Mesenchymal stem cell (in vitro differentiated cells and primary cell): ENCODE data around the gene FAM76A. TPM values are rescaled to one million over a fixed set of nuclear protein-coding genes. Genes with fewer than 3 reads are reported as not detected.
A peak's percentile ranks its signal among the peaks of the same experiment; 100 is the strongest.
"Not testable (repeated sequence)": the region's sequence is repeated elsewhere in the genome, so short reads cannot be mapped to it uniquely, and the experiment has no call there.

ENCODE experiments used
- DNase-seq: peaks from one replicate; pipeline ENCODE4 v3.0.0-alpha.2; 2013
- H2AFZ ChIP-seq: one replicate; pipeline ENCODE4 v1.6.1; 2013; ENCODE audit warnings: low read depth, mild to moderate bottlenecking, control low read depth, inconsistent platforms, low read length, moderate library complexity
- H2AK5ac ChIP-seq: 2 replicates; pipeline ENCODE4 v1.6.1; 2013; ENCODE audit warnings: low read length, moderate library complexity, mild to moderate bottlenecking, inconsistent platforms; ENCODE audit not compliant: severe bottlenecking
- H2BK120ac ChIP-seq: one replicate; pipeline ENCODE4 v1.6.1; 2013; ENCODE audit warnings: low read depth, mild to moderate bottlenecking, inconsistent platforms, low read length, moderate library complexity
- H2BK12ac ChIP-seq, 2 experiments: one replicate each; pipeline ENCODE4 v1.6.1; 2013; ENCODE audit warnings: inconsistent platforms in 2 of 2, low read length in 2 of 2, mild to moderate bottlenecking in 2 of 2, moderate library complexity in 2 of 2, control low read depth in 1 of 2
- H2BK15ac ChIP-seq: one replicate; pipeline ENCODE4 v1.6.1; 2013; ENCODE audit warnings: mild to moderate bottlenecking, low read depth, inconsistent platforms; ENCODE audit not compliant: poor library complexity, severe bottlenecking
- H2BK5ac ChIP-seq: 2 replicates; pipeline ENCODE4 v1.6.1; 2013; ENCODE audit warnings: low read depth, mild to moderate bottlenecking, low read length, control low read depth, inconsistent platforms; ENCODE audit not compliant: poor library complexity, severe bottlenecking
- H3K14ac ChIP-seq, 2 experiments: one replicate each; pipeline ENCODE4 v1.6.1; 2013; ENCODE audit warnings: inconsistent platforms in 2 of 2, low read length in 2 of 2, control low read depth in 1 of 2, mild to moderate bottlenecking in 1 of 2, moderate library complexity in 1 of 2
- H3K18ac ChIP-seq, 2 experiments: one replicate each; pipeline ENCODE4 v1.6.1; 2013; ENCODE audit warnings: inconsistent platforms in 2 of 2, low read length in 2 of 2, control low read depth in 1 of 2, low read depth in 1 of 2, mild to moderate bottlenecking in 1 of 2
- H3K23ac ChIP-seq, 2 experiments: one replicate each; pipeline ENCODE4 v1.6.1; 2013; ENCODE audit warnings: inconsistent platforms in 2 of 2, low read length in 2 of 2, mild to moderate bottlenecking in 2 of 2, moderate library complexity in 2 of 2, control low read depth in 1 of 2
- H3K27ac ChIP-seq: 2 replicates; pipeline ENCODE4 v1.5.1; 2013; ENCODE audit warnings: mild to moderate bottlenecking, moderate library complexity, low read length, control low read depth, inconsistent platforms; ENCODE audit not compliant: poor library complexity, severe bottlenecking
- H3K27me3 ChIP-seq, 2 experiments: 2 replicates each; pipeline versions ENCODE4 v1.6.1 to v1.7.0; 2013; ENCODE audit warnings: low read length in 2 of 2, mild to moderate bottlenecking in 2 of 2, moderate library complexity in 2 of 2, control low read depth in 1 of 2, inconsistent platforms in 1 of 2; ENCODE audit not compliant: control insufficient read depth in 1 of 2, insufficient read depth in 1 of 2
- H3K36me3 ChIP-seq, 2 experiments: 2 replicates each; pipeline versions ENCODE4 v1.6.1 to v1.7.0; 2013; ENCODE audit warnings: low read length in 2 of 2, control low read depth in 1 of 2, inconsistent platforms in 1 of 2, low read depth in 1 of 2, mild to moderate bottlenecking in 1 of 2; ENCODE audit not compliant: insufficient read depth in 2 of 2, control insufficient read depth in 1 of 2
- H3K4ac ChIP-seq, 2 experiments: one replicate each; pipeline ENCODE4 v1.6.1; 2013; ENCODE audit warnings: inconsistent platforms in 2 of 2, low read length in 2 of 2, mild to moderate bottlenecking in 2 of 2, moderate library complexity in 2 of 2, control low read depth in 1 of 2, low read depth in 1 of 2
- H3K4me1 ChIP-seq: 2 replicates; pipeline ENCODE4 v1.6.1; 2013; ENCODE audit warnings: low read depth, low read length, control low read depth; ENCODE audit not compliant: control insufficient read depth, insufficient read depth
- H3K4me2 ChIP-seq: 2 replicates; pipeline ENCODE4 v1.6.1; 2013; ENCODE audit warnings: low read length, mild to moderate bottlenecking, inconsistent platforms; ENCODE audit not compliant: poor library complexity, severe bottlenecking
- H3K4me3 ChIP-seq, 2 experiments: 2 replicates each; pipeline versions ENCODE4 v1.5.1 to v1.7.0; 2013; ENCODE audit warnings: low read length in 2 of 2, mild to moderate bottlenecking in 2 of 2, control low read depth in 1 of 2, low read depth in 1 of 2; ENCODE audit not compliant: insufficient read depth in 1 of 2
- H3K79me1 ChIP-seq: replicated peaks from 2 replicates; pipeline ENCODE4 v1.6.1; 2013; ENCODE audit warnings: mild to moderate bottlenecking, control low read depth, low read length, inconsistent platforms; ENCODE audit not compliant: poor library complexity, severe bottlenecking
- H3K9ac ChIP-seq: 2 replicates; pipeline ENCODE4 v1.7.0; 2013; ENCODE audit warnings: mild to moderate bottlenecking, low read length, moderate library complexity
- H3K9me3 ChIP-seq: 2 replicates; pipeline ENCODE4 v1.7.0; 2013; ENCODE audit warnings: mild to moderate bottlenecking, low read length; ENCODE audit not compliant: control insufficient read depth
- H4K8ac ChIP-seq: one replicate; pipeline ENCODE4 v1.6.1; 2013; ENCODE audit warnings: inconsistent platforms, mild to moderate bottlenecking, low read length, moderate library complexity
- H4K91ac ChIP-seq: one replicate; pipeline ENCODE4 v1.6.1; 2013; ENCODE audit warnings: mild to moderate bottlenecking, low read length, inconsistent platforms
- WGBS: methylation state at CpG from one replicate; pipeline ENCODE4 v1.1.7; 2013; ENCODE audit warnings: mixed read lengths; 5-methylcytosine and 5-hydroxymethylcytosine counted together
- polyA plus RNA-seq, 2 experiments: library from polyadenylated mRNA; stranded (reverse); fragments of 200-250 nt; gene quantifications; one replicate each; pipeline ENCODE4 v1.2.3, GENCODE V29; 2013

Gene FAM76A
- 10.4 TPM for polyA plus RNA-seq (2013, experiment 1 of 2)
- 10.1 TPM for polyA plus RNA-seq (2013, experiment 2 of 2)

DNA sequence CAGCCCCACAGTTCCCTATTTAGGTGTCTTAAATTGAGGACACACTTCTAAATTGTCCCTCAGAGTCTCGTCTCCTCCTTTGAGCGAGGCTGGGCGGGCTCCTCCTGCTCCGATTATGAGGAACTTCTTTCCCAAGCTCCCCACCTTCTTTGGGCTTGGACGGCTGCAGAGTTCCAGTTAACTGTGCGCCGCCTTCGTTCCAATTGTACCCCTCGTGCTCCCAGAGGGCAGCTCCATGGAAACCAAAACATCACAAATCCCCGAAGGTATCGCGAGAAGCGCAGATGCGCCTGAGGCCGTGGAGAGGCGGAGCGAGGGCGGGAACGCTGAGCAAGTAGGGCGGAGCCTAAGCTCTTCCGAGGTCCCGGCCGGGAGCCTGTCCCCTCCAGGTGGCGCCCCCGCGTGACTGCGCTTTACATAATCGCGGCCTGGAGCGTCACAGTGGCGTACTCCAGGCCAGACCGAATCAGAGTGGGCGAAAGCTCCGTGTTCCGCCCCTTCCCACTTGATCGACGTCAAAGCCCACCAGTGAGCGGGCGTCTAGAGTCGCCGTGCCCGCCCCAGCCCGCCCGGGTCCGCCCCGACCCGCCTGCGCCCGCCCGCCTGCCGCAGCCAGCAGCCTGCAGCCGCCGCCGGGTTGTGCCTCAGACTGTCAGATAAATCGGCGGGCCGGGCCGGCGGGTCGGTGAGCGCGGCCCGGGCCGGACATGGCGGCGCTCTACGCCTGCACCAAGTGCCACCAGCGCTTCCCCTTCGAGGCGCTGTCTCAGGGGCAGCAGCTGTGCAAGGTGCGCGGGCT lies at the start of gene FAM76A:
TSS of gene FAM76A (plus strand) at position 588 of the 799 bp plus-strand sequence. CDS start at position 708, 120 bp downstream.
- H2AFZ ChIP-seq, result peak within 1 kb of the TSS; percentile 98
- peak within 1 kb of the TSS; percentile 83 for H4K8ac ChIP-seq
- H3K27ac ChIP-seq, result peak within 1 kb of the TSS; percentile 21
- no peaks in the 10 kb centered on the region for H3K27me3 ChIP-seq
- no peak within 1 kb of the TSS for H2BK12ac ChIP-seq
- WGBS, result 8% methylated on average over 48 of the region's 72 CpGs
- peak within 1 kb of the TSS; percentile 90 for H3K4me2 ChIP-seq
- peak within 1 kb of the TSS; percentile 96 to 97 for H3K4me3 ChIP-seq
- H2AK5ac ChIP-seq, result peak within 1 kb of the TSS; percentile 68
- peak within 1 kb of the TSS; percentile 98 for H2BK15ac ChIP-seq
- H2BK5ac ChIP-seq, result peak within 1 kb of the TSS; percentile 10
- H2BK120ac ChIP-seq, result peak within 1 kb of the TSS; percentile 34
- no peaks in the 10 kb centered on the region for H3K9me3 ChIP-seq
- H3K4me1 ChIP-seq, result peaks cover 4% of the 10 kb centered on the region
- H3K18ac ChIP-seq, result peak within 1 kb of the TSS; percentile 75 to 88
- peak within 1 kb of the TSS in 1 of 2 experiments; percentile 69 for H3K23ac ChIP-seq
- DNase-seq, result peak; percentile 99
- peaks cover 4 to 25% of the 10 kb centered on the region in 2 experiments for H3K36me3 ChIP-seq
- peak within 1 kb of the TSS; percentile 50 for H4K91ac ChIP-seq
- peak within 1 kb of the TSS; percentile 99 for H3K9ac ChIP-seq
- peak within 1 kb of the TSS in 1 of 2 experiments; percentile 93 for H3K14ac ChIP-seq
- peaks cover 8% of the 10 kb centered on the region for H3K79me1 ChIP-seq
- peak within 1 kb of the TSS; percentile 21 to 58 for H3K4ac ChIP-seq

DNA sequence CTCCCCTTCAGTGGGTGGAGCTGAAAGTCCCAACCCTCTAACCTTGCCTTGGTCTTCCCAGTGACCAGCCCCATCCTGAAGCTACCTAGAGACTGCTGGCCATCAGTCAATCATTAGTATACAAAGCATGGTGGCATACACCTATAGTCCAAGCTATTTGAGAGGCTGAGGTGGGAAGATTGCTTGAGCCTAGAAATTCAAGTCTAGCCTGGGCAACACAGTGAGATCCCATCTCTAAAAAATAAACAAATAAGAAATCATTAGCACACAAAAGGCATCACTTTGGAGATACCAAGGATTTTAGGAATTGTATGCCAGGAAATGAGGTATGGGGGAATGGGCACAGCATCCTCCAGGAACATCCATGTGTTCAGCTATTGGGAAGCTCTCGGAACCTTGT lies 49.4 kb upstream of the FAM76A start:
- WGBS, result no CpG with 5 or more reads among the region's 1 CpG
- H3K79me1 ChIP-seq, result no peaks in the 10 kb centered on the region
- no peak overlapping the region for H4K8ac ChIP-seq
- H3K36me3 ChIP-seq, result no peaks in the 10 kb centered on the region
- H2BK12ac ChIP-seq, result no peak overlapping the region
- no peak overlapping the region for H2BK5ac ChIP-seq
- H3K14ac ChIP-seq, result no peak overlapping the region
- no peak overlapping the region for H3K18ac ChIP-seq
- no peak overlapping the region for H3K4me3 ChIP-seq
- no peak for DNase-seq
- no peak overlapping the region for H3K27ac ChIP-seq
- no peak overlapping the region for H2AK5ac ChIP-seq
- H3K4me1 ChIP-seq, result peaks cover 6% of the 10 kb centered on the region
- peaks cover under 1% of the 10 kb centered on the region for H3K9me3 ChIP-seq
- H3K4me2 ChIP-seq, result no peak overlapping the region
- no peak overlapping the region for H4K91ac ChIP-seq
- H2AFZ ChIP-seq, result no peak overlapping the region
- no peak overlapping the region for H2BK15ac ChIP-seq
- no peak overlapping the region for H3K23ac ChIP-seq
- H3K9ac ChIP-seq, result no peak overlapping the region
- no peak overlapping the region for H2BK120ac ChIP-seq
- no peaks in the 10 kb centered on the region for H3K27me3 ChIP-seq
- H3K4ac ChIP-seq, result no peak overlapping the region

DNA sequence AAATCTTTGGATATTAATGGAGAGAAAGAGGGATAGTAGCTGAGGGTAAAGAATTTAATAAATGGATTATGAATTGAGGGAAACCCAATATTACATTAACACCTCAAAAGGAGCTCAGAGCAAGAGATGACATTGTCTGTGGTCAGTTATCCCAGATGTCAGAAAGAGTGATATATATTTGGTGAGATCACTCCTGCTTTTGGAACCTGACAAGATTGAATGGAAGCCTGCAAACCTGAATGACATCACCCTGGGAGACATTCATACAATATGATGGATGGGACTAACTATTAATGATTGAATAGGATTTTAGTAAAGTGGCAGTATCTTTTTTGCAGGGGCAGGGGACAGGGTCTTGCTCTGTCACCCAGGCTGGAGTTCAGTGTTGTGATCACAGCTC lies 47.0 kb upstream of the FAM76A start:
- H2BK120ac ChIP-seq, result no peak overlapping the region
- no peak overlapping the region for H4K8ac ChIP-seq
- no peaks in the 10 kb centered on the region for H3K4me1 ChIP-seq
- no peak overlapping the region for H4K91ac ChIP-seq
- H3K4me2 ChIP-seq, result no peak overlapping the region
- no peak overlapping the region for H3K4ac ChIP-seq
- H2BK5ac ChIP-seq, result no peak overlapping the region
- H2BK12ac ChIP-seq, result no peak overlapping the region
- no peak overlapping the region for H2BK15ac ChIP-seq
- no peaks in the 10 kb centered on the region for H3K79me1 ChIP-seq
- peaks cover 12% of the 10 kb centered on the region for H3K9me3 ChIP-seq
- DNase-seq, result no peak
- no peak overlapping the region for H2AK5ac ChIP-seq
- no peak overlapping the region for H3K18ac ChIP-seq
- no peak overlapping the region for H3K4me3 ChIP-seq
- H3K9ac ChIP-seq, result no peak overlapping the region
- H3K14ac ChIP-seq, result no peak overlapping the region
- H3K36me3 ChIP-seq, result no peaks in the 10 kb centered on the region
- no peak overlapping the region for H2AFZ ChIP-seq
- H3K27ac ChIP-seq, result no peak overlapping the region
- H3K23ac ChIP-seq, result no peak overlapping the region
- no peaks in the 10 kb centered on the region for H3K27me3 ChIP-seq

DNA sequence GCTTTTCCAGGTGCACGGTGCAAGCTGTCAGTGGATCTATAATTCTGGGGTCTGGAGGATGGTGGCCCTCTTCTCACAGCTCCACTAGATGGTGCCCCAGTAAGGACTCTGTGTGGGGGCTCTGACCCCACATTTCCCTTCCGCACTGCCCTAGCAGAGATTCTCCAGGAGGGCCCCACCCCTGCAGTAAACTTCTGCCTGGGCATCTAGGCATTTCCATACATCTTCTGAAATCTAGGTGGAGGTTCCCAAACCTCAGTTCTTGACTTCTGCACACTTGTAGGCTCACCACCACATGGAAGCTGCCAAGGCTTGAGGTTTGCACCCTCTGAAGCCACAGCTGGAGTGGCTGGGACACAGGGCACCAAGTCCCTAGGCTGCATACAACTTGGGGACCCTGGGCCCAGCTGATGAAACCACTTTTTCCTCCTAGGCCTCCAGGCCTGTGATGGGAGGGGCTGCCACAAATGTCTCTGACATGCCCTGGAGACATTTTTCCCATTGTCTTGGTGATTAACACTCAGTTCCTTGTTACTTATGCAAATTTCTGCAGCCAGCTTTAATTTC lies 45.5 kb upstream of the FAM76A start:
- not testable (repeated sequence) for H3K27ac ChIP-seq, H3K23ac ChIP-seq, H3K36me3 ChIP-seq, H2AK5ac ChIP-seq, H4K8ac ChIP-seq, H2BK120ac ChIP-seq, H3K9ac ChIP-seq, H3K4me1 ChIP-seq, H2BK5ac ChIP-seq, DNase-seq, H3K4ac ChIP-seq, H3K27me3 ChIP-seq, H3K4me2 ChIP-seq, H4K91ac ChIP-seq, H2BK12ac ChIP-seq, H3K4me3 ChIP-seq, H3K79me1 ChIP-seq, H2BK15ac ChIP-seq, H3K18ac ChIP-seq, H2AFZ ChIP-seq, H3K14ac ChIP-seq
- H3K9me3 ChIP-seq, result peaks cover 12% of the 10 kb centered on the region
- 100% methylated on average over 2 of the region's 2 CpGs for WGBS
